ENCODE data around the gene MAGEL2. TPM values are rescaled to one million over a fixed set of nuclear protein-coding genes. Genes with fewer than 3 reads are reported as not detected.
"Not testable (repeated sequence)": the region's sequence is repeated elsewhere in the genome, so short reads cannot be mapped to it uniquely, and the experiment has no call there.

MAGEL2 gene
- total RNA-seq, 2 experiments from 2014 or later = not detected

- no peak for DNase-seq
- Mint-ChIP-seq H3K27me3 (no peaks in the 10 kb centered on the region), H3K4me3 (no peak overlapping the region), H3K4me1 (ENCODE audit: low read depth) (no peaks in the 10 kb centered on the region), H3K27ac (no peak overlapping the region), H3K9me3 (peaks cover 2% of the 10 kb centered on the region), H3K36me3 (ENCODE audit: low read depth) (no peaks in the 10 kb centered on the region)
- H3K36me3 ChIP-seq (ENCODE audit: insufficient read depth, low read length) = no peaks in the 10 kb centered on the region
- no peaks in the 10 kb centered on the region for H3K9me3 ChIP-seq (ENCODE audit: control insufficient read depth in 1 of 2, insufficient read depth in 1 of 2, low read length in 2 of 2)
- POLR2A ChIA-PET = no interaction called here
- no peaks in the 10 kb centered on the region for H3K4me1 ChIP-seq (ENCODE audit: insufficient read depth, low read length)
- no peak overlapping the region for H3K27ac ChIP-seq (ENCODE audit: low read depth in 1 of 2, low read length in 2 of 2)
- H3K27me3 ChIP-seq (ENCODE audit: control insufficient read depth in 1 of 2, insufficient read depth in 2 of 2, low read length in 2 of 2) = no peaks in the 10 kb centered on the region
- TF ChIP-seq, protein P1, sequence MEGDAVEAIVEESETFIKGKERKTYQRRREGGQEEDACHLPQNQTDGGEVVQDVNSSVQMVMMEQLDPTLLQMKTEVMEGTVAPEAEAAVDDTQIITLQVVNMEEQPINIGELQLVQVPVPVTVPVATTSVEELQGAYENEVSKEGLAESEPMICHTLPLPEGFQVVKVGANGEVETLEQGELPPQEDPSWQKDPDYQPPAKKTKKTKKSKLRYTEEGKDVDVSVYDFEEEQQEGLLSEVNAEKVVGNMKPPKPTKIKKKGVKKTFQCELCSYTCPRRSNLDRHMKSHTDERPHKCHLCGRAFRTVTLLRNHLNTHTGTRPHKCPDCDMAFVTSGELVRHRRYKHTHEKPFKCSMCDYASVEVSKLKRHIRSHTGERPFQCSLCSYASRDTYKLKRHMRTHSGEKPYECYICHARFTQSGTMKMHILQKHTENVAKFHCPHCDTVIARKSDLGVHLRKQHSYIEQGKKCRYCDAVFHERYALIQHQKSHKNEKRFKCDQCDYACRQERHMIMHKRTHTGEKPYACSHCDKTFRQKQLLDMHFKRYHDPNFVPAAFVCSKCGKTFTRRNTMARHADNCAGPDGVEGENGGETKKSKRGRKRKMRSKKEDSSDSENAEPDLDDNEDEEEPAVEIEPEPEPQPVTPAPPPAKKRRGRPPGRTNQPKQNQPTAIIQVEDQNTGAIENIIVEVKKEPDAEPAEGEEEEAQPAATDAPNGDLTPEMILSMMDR (IDR thresholded peaks at IDR 0.05) = no peak
- no peak for ATAC-seq (ENCODE audit: poor library complexity)
- CTCF ChIA-PET = no interaction called here
- no peak overlapping the region for H3K4me3 ChIP-seq (ENCODE audit: low read length)
- intact Hi-C loops (cut with DNase I, micrococcal nuclease) = no loop called here
Observed at GRCh38 chr15:23602124-23602523, 45.5 kb downstream of the MAGEL2 start.

DNA sequence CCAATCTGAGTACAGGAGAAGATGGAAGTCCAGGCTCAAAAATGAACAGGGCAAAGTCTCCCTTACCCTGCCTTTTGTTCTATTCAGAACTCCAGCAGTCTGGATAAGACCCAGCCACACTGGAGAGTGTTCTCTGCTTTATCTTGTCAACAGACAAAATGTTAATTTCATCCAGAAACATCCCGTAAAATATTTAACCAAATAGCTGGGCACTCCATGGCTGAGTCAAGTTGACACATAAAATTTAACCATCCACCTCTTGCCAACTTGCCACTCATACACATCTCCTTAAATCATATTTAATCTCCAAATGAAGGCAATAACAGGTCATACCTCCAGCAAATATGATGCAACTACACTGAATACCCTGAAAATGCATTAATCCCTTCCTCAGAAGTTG is 48.6 kb downstream of the MAGEL2 start:
- DNase-seq (no peak), ATAC-seq (ENCODE audit: poor library complexity) (no peak)
- Histone ChIP-seq H3K4me3 (ENCODE audit: low read length) (no peak overlapping the region), H3K4me1 (ENCODE audit: insufficient read depth, low read length) (no peaks in the 10 kb centered on the region), H3K27ac (ENCODE audit: low read depth in 1 of 2, low read length in 2 of 2) (no peak overlapping the region), H3K27me3 (ENCODE audit: control insufficient read depth in 1 of 2, insufficient read depth in 2 of 2, low read length in 2 of 2) (no peaks in the 10 kb centered on the region), H3K9me3 (ENCODE audit: control insufficient read depth in 1 of 2, insufficient read depth in 1 of 2, low read length in 2 of 2) (no peaks in the 10 kb centered on the region), H3K36me3 (ENCODE audit: insufficient read depth, low read length) (no peaks in the 10 kb centered on the region)
- H3K27ac Mint-ChIP-seq = no peak overlapping the region
- TF ChIP-seq, protein P1 (IDR thresholded peaks at IDR 0.05) = no peak
- no peaks in the 10 kb centered on the region for H3K27me3 Mint-ChIP-seq
- H3K4me1 Mint-ChIP-seq (ENCODE audit: low read depth) = no peaks in the 10 kb centered on the region
- H3K9me3 Mint-ChIP-seq = peaks cover 2% of the 10 kb centered on the region
- POLR2A ChIA-PET = no interaction called here
- intact Hi-C loops (cut with DNase I, micrococcal nuclease) = no loop called here
- CTCF ChIA-PET = no interaction called here
- H3K36me3 Mint-ChIP-seq (ENCODE audit: low read depth) = no peaks in the 10 kb centered on the region
- H3K4me3 Mint-ChIP-seq = no peak overlapping the region

DNA sequence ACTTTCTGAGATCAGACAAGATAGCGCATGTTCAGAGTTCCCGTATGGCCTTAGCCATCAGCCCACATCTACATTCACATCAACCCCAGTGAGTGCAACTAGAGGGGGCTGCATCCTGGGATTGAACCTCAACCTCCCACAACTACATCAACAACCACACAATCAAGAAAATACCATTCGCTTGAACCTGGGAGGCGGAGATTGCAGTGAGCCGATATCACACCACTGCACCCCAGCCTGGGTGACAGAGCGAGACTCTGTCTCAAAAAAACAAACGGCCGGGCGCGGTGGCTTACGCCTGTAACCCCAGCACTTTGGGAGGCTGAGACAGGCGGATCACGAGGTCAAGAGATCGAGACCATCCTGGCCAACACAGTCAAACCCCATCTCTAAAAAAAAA is 50.4 kb downstream of the MAGEL2 start:
- POLR2A ChIA-PET; H3K4me3 ChIP-seq (ENCODE audit: low read length); ATAC-seq (ENCODE audit: poor library complexity); H3K4me1 Mint-ChIP-seq (ENCODE audit: low read depth); H3K36me3 ChIP-seq (ENCODE audit: insufficient read depth, low read length); H3K27me3 ChIP-seq (ENCODE audit: control insufficient read depth in 1 of 2, insufficient read depth in 2 of 2, low read length in 2 of 2); H3K27me3 Mint-ChIP-seq; DNase-seq; intact Hi-C loops (cut with DNase I, micrococcal nuclease); H3K4me3 Mint-ChIP-seq; H3K27ac Mint-ChIP-seq; H3K36me3 Mint-ChIP-seq (ENCODE audit: low read depth); H3K9me3 ChIP-seq (ENCODE audit: control insufficient read depth in 1 of 2, insufficient read depth in 1 of 2, low read length in 2 of 2); H3K27ac ChIP-seq (ENCODE audit: low read depth in 1 of 2, low read length in 2 of 2); H3K9me3 Mint-ChIP-seq; H3K4me1 ChIP-seq (ENCODE audit: insufficient read depth, low read length); CTCF ChIA-PET: not testable (repeated sequence)

DNA sequence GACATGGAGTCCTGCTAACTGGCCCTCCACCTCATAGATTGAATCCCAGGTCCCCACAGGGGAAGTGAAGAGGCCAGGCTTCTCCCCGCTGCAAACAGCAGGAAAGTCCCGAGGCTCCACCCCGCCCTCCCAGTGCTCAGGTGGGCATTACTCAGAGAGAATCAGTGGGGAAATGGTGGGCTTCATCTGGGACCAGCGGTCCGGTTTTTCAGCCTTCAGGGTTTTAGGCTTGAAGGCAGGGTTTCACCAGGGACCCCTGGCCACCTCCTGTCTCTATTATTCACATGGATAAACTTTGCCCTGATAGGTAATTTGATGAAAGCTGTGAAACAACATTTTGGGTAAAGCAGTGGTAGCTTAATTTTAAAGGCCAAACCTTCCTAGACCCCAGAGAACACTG is 50.9 kb downstream of the MAGEL2 start:
- H3K36me3 Mint-ChIP-seq (ENCODE audit: low read depth) = no peaks in the 10 kb centered on the region
- no peaks in the 10 kb centered on the region for H3K27me3 Mint-ChIP-seq
- TF ChIP-seq, protein P1 (IDR thresholded peaks at IDR 0.05) = no peak
- Histone ChIP-seq H3K4me1 (ENCODE audit: insufficient read depth, low read length) (no peaks in the 10 kb centered on the region), H3K27ac (ENCODE audit: low read depth in 1 of 2, low read length in 2 of 2) (no peak overlapping the region), H3K9me3 (ENCODE audit: control insufficient read depth in 1 of 2, insufficient read depth in 1 of 2, low read length in 2 of 2) (no peaks in the 10 kb centered on the region), H3K27me3 (ENCODE audit: control insufficient read depth in 1 of 2, insufficient read depth in 2 of 2, low read length in 2 of 2) (no peaks in the 10 kb centered on the region), H3K36me3 (ENCODE audit: insufficient read depth, low read length) (no peaks in the 10 kb centered on the region), H3K4me3 (ENCODE audit: low read length) (no peak overlapping the region)
- H3K4me3 Mint-ChIP-seq = no peak overlapping the region
- ChIA-PET CTCF (no interaction called here), POLR2A (no interaction called here)
- no peaks in the 10 kb centered on the region for H3K4me1 Mint-ChIP-seq (ENCODE audit: low read depth)
- intact Hi-C loops (cut with DNase I, micrococcal nuclease) = no loop called here
- ATAC-seq (ENCODE audit: poor library complexity) (no peak), DNase-seq (no peak)
- H3K9me3 Mint-ChIP-seq = peaks cover 2% of the 10 kb centered on the region
- no peak overlapping the region for H3K27ac Mint-ChIP-seq
